DMS153 treated with DMSO at 0.1 percent for 48 hours (cell line): ENCODE data around the gene TEX28.
"Not testable (repeated sequence)": the region's sequence is repeated elsewhere in the genome, so short reads cannot be mapped to it uniquely, and the experiment has no call there.

Experiments used
- DNase-seq: peaks from one replicate; lab custom pipeline; 2025; ENCODE audit not compliant: unreplicated experiment; lab: John Stamatoyannopoulos, UW

The TEX28 gene

GRCh38 chrX:154248076-154248475, 46.8 kb downstream of the TEX28 start:
- not testable (repeated sequence) for DNase-seq

GRCh38 chrX:154247377-154248045, 47.4 kb downstream of the TEX28 start:
- not testable (repeated sequence) for DNase-seq

GRCh38 chrX:154239982-154240503, 54.9 kb downstream of the TEX28 start:
- DNase-seq, result not testable (repeated sequence)

GRCh38 chrX:154238939-154239559, 55.9 kb downstream of the TEX28 start:
- not testable (repeated sequence) for DNase-seq

GRCh38 chrX:154233620-154234019, 61.3 kb downstream of the TEX28 start:
- not testable (repeated sequence) for DNase-seq

GRCh38 chrX:154231443-154231842, 63.5 kb downstream of the TEX28 start:
- not testable (repeated sequence) for DNase-seq

- not testable (repeated sequence) for DNase-seq
Measured at GRCh38 chrX:154226706-154227105, 68.2 kb downstream of the TEX28 start.

- not testable (repeated sequence) for DNase-seq
Measured at GRCh38 chrX:154225292-154225691, 69.6 kb downstream of the TEX28 start.
